ENCODE measurements around the gene AUH.

AUH gene

DNA sequence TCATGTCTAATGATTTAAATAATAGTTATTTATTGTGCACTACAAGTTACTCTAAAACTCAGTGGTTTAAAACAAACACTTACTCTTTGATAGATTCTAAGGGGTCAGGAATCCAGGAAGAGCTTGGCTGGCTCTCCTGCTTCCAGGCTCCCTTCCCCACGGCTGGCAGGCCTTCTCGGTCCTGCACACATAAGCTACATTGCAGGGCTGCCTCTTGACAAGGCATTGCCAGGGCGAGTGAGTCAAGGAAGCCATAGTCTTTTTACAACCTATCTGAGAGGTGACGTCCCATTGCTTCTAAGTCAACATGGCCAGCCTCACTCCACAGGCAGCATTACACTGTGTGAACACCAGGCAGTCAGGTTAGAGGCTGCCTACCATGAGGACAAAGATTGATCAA is 119.8 kb downstream of the AUH start:
- DNase-seq: no peak

DNA sequence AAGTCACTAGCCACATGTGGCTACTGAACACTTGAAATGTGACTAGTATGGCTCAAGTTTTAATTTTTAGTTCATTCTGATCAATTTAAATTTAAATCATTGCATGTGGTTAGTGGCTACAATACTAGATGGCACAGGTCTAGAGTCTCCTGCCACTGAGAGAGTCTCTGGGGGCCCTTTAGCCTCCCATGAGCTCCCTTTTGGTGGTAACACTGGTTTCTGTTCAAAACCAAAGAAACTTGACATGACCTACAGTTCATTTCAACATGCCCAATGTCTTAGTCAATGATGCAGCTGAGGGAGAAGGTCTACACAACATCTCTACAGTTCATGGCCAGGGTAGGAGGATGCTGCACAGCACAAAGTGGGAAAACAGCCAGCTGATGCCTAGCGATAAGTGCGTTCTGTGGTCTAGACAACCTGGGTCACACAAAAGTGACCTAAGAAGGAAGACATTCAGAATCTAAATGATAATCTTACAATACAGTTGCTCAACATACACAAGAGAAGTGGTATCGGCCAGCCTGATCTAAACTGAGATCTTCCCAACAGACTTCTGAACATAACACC is 121.0 kb downstream of the AUH start:
- no peak for DNase-seq

GRCh38 chr9:91239367-91240111 is 122.2 kb downstream of the AUH start:
- DNase-seq: no peak

- DNase-seq: no peak
Measured at GRCh38 chr9:91234523-91234922, 127.2 kb downstream of the AUH start.

GRCh38 chr9:91231619-91232018 is 130.1 kb downstream of the AUH start:
- DNase-seq: no peak

DNA sequence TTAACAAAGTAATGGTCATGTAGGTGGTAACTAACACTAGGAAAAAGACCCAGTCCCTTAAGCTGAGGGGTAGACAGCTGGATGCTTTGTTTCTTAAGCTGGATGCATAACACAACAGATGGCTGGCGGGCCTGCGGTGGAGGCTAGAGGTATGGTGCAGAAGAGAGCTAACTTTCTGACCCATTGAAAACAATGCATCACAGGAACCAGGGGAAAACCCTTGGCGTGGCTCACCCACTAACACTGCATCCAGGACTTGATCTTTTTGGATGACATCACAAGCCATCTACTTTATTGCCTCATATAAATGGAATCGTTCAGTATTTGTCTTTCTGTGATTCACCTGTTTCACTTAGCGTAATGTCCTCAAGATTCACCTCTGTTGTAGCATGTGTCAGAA is 138.7 kb downstream of the AUH start:
- DNase-seq: no peak

- no peak for DNase-seq
Measured at GRCh38 chr9:91222457-91222856, 139.3 kb downstream of the AUH start.

DNA sequence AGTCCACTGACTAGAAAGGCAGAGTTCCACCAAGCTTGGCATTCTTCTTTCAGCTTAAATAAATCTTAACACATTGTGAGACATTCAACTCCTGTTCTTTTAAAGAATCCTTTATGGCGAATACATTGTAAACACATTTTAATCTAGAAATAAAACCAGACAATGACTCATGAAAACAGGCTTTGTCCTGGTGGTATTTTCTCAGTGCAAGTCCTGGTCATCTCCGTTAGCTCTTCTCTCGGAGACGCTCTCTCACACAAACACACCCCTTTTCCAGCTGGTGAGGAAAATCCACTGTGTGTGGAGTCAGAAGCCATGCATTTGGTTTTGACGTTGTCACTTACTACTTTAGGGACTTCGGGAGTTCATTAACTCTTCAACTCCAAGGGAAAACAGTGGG is 140.4 kb downstream of the AUH start:
- no peak for DNase-seq

GRCh38 chr9:91220491-91221135 is 141.1 kb downstream of the AUH start:
- DNase-seq: no peak

- DNase-seq: no peak
Measured at GRCh38 chr9:91220021-91220420, 141.7 kb downstream of the AUH start.

DNA sequence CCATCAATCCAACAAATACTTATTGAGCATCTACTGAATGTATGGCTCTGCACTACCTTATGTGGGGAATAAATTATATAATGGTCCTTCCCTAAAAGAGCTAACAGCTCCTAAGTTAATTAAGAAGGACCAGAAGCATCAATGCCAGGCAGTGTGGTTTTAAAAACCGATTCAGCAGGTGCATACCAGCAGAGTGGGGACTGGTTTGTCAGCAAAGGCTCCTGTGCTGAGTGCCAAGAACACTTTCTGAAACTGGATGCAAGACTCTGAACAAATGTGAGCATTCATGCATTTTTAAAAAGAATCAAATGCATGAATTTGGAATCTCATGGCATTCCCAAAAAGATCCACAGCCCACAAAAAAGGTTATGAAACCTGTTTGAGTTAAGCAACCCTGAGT is 142.2 kb downstream of the AUH start:
- no peak for DNase-seq

- no peak for DNase-seq
Measured at GRCh38 chr9:91217388-91217787, 144.3 kb downstream of the AUH start.

DNA sequence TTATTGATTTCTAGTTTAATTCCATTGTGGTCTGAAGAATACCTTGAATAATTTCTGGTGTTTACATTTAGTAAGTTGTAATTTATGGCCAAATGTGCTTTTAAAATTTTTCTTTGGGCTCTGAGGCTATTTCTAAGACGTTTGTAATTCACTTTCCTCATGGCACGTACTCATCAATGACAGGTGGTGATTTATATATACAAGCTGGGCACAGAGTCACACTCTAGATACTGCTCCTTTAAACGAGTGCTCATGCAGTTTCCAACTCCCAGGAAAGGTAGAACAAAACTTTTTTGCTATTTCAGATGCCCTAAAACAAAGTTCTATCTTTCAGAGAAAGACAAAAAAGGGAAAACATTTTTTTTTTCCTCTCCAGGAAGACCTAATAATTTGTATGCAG is 146.9 kb downstream of the AUH start:
- DNase-seq: no peak

- DNase-seq: no peak
Measured at GRCh38 chr9:91214086-91214485, 147.6 kb downstream of the AUH start.

- DNase-seq: no peak
Measured at GRCh38 chr9:91212596-91213243, 149.0 kb downstream of the AUH start.

GRCh38 chr9:91211919-91212318 is 149.8 kb downstream of the AUH start:
- no peak for DNase-seq

- no peak for DNase-seq
Measured at GRCh38 chr9:91211414-91211813, 150.3 kb downstream of the AUH start.

DNA sequence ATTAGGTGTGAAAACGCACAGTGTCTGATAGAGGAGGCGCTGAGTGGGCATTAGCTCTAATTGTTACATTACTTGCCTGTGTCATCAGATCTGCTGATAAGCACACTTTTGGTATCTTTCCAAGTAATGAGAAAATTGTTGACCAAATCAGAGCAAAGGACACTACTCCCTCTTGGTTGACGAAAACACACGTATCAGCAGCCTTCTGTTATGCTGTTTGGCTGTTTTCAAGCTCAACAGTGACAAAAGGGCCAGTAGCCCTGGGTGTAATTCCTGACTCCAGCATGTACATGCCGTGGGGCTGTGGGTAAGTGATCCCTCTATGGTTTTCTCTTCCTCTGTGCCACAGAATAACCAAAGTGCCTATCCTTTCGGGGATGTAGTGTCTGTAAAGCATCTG is 151.4 kb downstream of the AUH start:
- no peak for DNase-seq

- no peak for DNase-seq
Measured at GRCh38 chr9:91208837-91209236, 152.9 kb downstream of the AUH start.

GRCh38 chr9:91208419-91208745 is 153.3 kb downstream of the AUH start:
- no peak for DNase-seq

GRCh38 chr9:91207729-91208418 is 153.8 kb downstream of the AUH start:
- DNase-seq: no peak

- DNase-seq: no peak
Measured at GRCh38 chr9:91207397-91207728, 154.4 kb downstream of the AUH start.

DNA sequence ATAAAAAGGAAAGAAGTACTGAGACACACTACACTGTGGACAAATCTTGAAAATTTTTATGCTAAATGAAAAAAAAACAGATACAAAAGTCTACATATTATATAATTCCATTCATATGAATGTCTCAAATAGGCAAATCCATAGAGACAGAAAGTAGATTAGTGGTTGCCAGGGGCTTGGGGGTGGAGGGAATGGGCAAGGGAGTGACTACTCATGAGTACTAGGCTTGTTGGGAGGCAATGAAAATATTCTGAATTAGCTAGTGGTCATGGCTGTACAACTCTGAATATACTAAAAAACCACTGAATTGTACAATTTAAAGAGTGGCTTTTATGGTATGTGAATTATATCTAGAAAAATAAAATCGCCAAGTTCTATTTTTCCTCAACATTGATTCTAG is 154.9 kb downstream of the AUH start:
- DNase-seq: no peak

Data from NCI-H1694 treated with DMSO at 0.1 percent for 48 hours (cell line).